IMR-90 (cell line): ENCODE results near the gene GALNT14.

Experiments
- CTCF ChIP-seq: conservative IDR thresholded peaks from 2 replicates; pipeline ENCODE4 v1.5.1; 2012; ENCODE audit warnings: mild to moderate bottlenecking, low read depth, low read length, improper control_type of control experiment
- ELK1 ChIP-seq: fragments of 150-350 bp; IDR thresholded peaks from 2 replicates; pipeline ENCODE4 v1.6.1; 2016; ENCODE audit warnings: low read depth, mild to moderate bottlenecking, low read length, moderate library complexity, borderline replicate concordance

GRCh38 chr2:30900381-30900780 is 237.9 kb downstream of the GALNT14 start:
- TF ChIP-seq ELK1 (no peak), CTCF (no peak)
